Activated CD8-positive, alpha-beta memory T cell treated with anti-CD3 and anti-CD28 coated beads, Interleukin-2, amount 50 U/mL, for 4 hours (primary cell): Measurements from ENCODE around the gene IKBKG.
"Not testable (repeated sequence)": the region's sequence is repeated elsewhere in the genome, so short reads cannot be mapped to it uniquely, and the experiment has no call there.

Experiments
- DNase-seq: peaks from one replicate; pipeline ENCODE4 v3.0.0-alpha.2; 2020

IKBKG gene

DNA sequence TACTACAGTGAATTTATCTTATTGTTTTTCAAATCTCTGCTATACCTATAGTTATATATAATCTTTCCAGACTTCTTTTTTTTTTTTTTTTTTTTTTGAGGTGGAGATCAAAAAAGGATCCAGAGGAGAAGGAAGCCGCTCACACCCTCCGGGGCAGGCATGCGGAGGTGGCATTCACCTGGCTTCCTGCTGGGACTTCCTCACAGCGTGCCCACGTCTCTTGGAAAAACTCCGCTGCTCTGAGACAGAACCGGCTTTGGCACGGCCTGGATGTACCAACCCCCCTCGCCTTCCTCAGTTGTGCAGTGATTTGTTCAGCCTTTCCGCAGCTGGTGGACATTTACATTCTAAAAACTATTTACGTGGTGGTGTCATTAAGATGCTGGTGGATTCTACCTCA, 60.6 kb downstream of the IKBKG start:
- DNase-seq: not testable (repeated sequence)

DNA sequence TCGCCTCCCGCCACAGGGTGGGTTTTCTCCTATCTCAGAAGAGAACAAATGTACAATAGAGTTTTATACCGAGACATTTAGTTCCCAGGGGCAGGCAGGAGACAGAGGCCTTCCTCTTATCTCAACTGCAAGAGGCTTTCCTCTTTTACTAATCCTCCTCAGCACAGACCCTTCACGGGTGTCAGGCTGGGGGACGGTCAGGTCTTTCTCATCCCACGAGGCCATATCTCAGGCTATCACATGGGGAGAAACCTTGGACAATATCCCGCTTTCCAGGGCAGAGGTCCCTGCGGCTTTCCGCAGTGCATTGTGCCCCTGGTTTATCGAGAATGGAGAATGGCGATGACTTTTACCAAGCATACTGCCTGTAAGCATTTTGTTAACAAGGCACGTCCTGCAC, 61.4 kb downstream of the IKBKG start:
- DNase-seq: not testable (repeated sequence)

DNA sequence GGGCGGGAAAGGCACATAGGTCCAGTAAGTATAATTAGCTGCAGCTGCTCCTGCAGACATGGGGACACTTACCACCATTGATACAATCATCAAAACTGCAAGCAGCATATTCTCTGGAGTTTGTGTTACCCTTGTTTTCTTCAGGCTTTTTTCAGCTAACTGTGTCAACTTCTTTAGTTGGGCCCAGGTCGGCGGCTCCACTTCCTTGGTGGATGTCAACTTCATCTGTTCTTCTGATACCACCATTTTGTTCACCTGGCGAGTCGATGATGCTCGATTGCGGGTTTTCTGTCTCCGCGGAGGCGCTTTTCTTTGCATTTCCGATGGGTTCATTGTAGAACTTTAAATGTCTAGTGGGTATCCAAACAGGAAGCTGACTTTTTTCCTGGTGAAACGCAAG, 63.7 kb downstream of the IKBKG start:
- DNase-seq: not testable (repeated sequence)

DNA sequence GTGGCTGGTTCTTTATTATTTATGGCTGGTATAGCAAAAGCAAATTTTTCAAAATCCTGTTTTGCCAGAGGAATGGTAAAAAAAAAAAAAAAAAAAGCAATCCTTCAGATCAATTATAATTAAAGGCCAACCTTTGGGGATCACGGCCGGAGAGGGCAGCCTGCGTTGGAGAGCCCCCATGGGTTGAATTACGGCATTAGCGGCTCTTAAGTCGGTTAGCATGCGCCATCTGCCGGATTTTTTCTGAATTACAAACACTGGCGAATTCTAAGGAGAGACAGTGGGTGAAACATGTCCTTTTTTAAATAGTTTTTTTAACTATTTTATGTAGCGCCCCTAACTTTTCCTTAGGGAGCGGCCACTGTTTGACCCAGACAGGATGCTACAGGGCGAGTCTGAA, 66.2 kb downstream of the IKBKG start:
- not testable (repeated sequence) for DNase-seq
